Ishikawa (cell line): ENCODE results near the gene CTLA4.

Experiments
- CEBPB ChIP-seq: IDR thresholded peaks from 2 replicates; pipeline ENCODE4 v1.6.1; 2012
- CREB1 ChIP-seq: IDR thresholded peaks from 2 replicates; pipeline ENCODE4 v1.6.1; 2012; ENCODE audit warnings: low read depth
- EP300 ChIP-seq: IDR thresholded peaks from 2 replicates; pipeline ENCODE4 v1.6.1; 2012; ENCODE audit warnings: borderline replicate concordance
- TAF1 ChIP-seq: IDR thresholded peaks from 2 replicates; pipeline ENCODE4 v1.6.1; 2012; ENCODE audit warnings: low read depth, mild to moderate bottlenecking
- YY1 ChIP-seq: IDR thresholded peaks from 2 replicates; pipeline ENCODE4 v1.6.1; 2012; ENCODE audit warnings: low read depth
- TF ChIP-seq, protein P1 (sequence below): IDR thresholded peaks from 2 replicates; pipeline ENCODE4 v1.6.1; 2012; ENCODE audit warnings: low read depth, mild to moderate bottlenecking
- TF ChIP-seq, protein P2 (sequence below): IDR thresholded peaks from 2 replicates; pipeline ENCODE4 v1.6.1; 2012
- TF ChIP-seq, protein P3 (sequence below): IDR thresholded peaks from 2 replicates; pipeline ENCODE4 v1.6.1; 2012

DNA sequence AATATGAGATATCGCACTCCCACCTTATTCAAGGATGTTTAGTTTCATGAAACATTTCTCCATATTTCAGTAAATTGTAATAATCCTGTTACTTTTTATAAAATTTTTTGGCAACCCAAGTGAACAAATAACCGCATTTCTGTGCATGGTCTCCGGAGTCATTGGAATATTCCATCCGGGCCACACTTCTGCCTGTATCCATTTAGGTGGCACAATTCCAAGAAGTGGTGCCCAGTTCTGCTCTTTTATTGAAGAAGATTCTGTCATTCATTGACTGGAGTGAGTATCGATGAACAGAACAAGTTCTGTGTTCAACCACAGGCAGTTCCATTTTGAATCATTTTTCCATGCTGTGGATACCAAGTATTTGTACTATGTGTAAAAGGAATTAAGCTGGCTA lies 42.4 kb downstream of the CTLA4 start:
- no peak for TF ChIP-seq CREB1
- TF ChIP-seq, protein P1, sequence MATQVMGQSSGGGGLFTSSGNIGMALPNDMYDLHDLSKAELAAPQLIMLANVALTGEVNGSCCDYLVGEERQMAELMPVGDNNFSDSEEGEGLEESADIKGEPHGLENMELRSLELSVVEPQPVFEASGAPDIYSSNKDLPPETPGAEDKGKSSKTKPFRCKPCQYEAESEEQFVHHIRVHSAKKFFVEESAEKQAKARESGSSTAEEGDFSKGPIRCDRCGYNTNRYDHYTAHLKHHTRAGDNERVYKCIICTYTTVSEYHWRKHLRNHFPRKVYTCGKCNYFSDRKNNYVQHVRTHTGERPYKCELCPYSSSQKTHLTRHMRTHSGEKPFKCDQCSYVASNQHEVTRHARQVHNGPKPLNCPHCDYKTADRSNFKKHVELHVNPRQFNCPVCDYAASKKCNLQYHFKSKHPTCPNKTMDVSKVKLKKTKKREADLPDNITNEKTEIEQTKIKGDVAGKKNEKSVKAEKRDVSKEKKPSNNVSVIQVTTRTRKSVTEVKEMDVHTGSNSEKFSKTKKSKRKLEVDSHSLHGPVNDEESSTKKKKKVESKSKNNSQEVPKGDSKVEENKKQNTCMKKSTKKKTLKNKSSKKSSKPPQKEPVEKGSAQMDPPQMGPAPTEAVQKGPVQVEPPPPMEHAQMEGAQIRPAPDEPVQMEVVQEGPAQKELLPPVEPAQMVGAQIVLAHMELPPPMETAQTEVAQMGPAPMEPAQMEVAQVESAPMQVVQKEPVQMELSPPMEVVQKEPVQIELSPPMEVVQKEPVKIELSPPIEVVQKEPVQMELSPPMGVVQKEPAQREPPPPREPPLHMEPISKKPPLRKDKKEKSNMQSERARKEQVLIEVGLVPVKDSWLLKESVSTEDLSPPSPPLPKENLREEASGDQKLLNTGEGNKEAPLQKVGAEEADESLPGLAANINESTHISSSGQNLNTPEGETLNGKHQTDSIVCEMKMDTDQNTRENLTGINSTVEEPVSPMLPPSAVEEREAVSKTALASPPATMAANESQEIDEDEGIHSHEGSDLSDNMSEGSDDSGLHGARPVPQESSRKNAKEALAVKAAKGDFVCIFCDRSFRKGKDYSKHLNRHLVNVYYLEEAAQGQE: no peak
- TF ChIP-seq, protein P2, sequence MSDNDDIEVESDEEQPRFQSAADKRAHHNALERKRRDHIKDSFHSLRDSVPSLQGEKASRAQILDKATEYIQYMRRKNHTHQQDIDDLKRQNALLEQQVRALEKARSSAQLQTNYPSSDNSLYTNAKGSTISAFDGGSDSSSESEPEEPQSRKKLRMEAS: no peak
- no peak for TF ChIP-seq TAF1
- TF ChIP-seq EP300: no peak
- TF ChIP-seq CEBPB: no peak
- TF ChIP-seq, protein P3, sequence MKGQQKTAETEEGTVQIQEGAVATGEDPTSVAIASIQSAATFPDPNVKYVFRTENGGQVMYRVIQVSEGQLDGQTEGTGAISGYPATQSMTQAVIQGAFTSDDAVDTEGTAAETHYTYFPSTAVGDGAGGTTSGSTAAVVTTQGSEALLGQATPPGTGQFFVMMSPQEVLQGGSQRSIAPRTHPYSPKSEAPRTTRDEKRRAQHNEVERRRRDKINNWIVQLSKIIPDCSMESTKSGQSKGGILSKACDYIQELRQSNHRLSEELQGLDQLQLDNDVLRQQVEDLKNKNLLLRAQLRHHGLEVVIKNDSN: no peak
- no peak for TF ChIP-seq YY1
